ENCODE results near the gene FRRS1L.

FRRS1L gene, protein sequence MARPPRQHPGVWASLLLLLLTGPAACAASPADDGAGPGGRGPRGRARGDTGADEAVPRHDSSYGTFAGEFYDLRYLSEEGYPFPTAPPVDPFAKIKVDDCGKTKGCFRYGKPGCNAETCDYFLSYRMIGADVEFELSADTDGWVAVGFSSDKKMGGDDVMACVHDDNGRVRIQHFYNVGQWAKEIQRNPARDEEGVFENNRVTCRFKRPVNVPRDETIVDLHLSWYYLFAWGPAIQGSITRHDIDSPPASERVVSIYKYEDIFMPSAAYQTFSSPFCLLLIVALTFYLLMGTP

DNA sequence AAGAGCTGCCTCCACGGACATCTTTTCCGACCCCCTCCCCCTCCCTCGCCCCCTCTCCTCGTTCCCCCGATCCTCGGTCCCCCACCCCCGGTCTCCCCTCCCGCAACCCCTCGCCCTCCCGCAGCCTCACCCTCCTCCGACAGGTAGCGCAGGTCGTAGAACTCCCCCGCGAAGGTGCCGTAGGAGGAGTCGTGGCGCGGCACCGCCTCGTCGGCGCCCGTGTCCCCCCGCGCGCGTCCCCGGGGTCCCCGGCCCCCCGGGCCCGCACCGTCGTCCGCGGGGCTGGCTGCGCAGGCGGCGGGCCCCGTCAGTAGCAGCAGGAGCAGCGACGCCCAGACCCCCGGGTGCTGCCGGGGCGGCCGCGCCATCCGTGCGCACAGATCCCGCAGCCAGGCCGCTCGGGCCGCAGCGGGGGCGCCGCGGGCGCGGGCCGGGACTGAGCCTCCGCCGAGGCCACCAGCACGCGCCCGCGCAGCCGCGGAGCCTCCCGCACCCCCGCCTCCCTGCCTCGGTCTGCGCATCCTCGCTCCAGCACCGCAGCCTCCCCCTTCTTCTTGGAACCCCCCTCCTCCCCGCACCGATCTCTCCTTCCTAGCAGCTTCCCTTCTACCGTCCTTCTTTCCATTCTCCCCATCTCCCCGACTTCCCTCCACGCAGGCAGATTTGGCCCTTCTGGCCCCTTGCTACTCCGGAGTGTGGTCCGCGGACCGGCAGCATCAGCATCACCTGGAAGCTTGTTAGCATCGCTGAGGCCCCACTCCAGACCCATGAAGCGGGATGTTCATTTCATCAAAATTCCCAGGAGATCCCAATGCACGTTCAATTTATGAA, at the start of gene FRRS1L:
Gene FRRS1L, minus strand, starts transcription at position 479 of the 831 bp plus-strand sequence. Its CDS starts 111 bp downstream, at position 368.
- no peaks in the 10 kb centered on the region for H3K4me1 ChIP-seq (ENCODE audit: low read depth, poor library complexity, severe bottlenecking)
- H3K4me2 ChIP-seq, result no peak within 1 kb of the TSS
- H3K36me3 ChIP-seq (ENCODE audit: insufficient read depth), result no peaks in the 10 kb centered on the region
- H4K20me1 ChIP-seq (ENCODE audit: insufficient read depth), result no peaks in the 10 kb centered on the region
- no peak within 1 kb of the TSS for H3K9ac ChIP-seq
- H3K27ac ChIP-seq, result no peak within 1 kb of the TSS
- no peak within 1 kb of the TSS for H2AFZ ChIP-seq (ENCODE audit: low read depth)
- no peaks in the 10 kb centered on the region; the same call in 1 of the 2 replicates for H3K27me3 ChIP-seq (ENCODE audit: insufficient read depth, low read depth)
- TF ChIP-seq, protein P1, sequence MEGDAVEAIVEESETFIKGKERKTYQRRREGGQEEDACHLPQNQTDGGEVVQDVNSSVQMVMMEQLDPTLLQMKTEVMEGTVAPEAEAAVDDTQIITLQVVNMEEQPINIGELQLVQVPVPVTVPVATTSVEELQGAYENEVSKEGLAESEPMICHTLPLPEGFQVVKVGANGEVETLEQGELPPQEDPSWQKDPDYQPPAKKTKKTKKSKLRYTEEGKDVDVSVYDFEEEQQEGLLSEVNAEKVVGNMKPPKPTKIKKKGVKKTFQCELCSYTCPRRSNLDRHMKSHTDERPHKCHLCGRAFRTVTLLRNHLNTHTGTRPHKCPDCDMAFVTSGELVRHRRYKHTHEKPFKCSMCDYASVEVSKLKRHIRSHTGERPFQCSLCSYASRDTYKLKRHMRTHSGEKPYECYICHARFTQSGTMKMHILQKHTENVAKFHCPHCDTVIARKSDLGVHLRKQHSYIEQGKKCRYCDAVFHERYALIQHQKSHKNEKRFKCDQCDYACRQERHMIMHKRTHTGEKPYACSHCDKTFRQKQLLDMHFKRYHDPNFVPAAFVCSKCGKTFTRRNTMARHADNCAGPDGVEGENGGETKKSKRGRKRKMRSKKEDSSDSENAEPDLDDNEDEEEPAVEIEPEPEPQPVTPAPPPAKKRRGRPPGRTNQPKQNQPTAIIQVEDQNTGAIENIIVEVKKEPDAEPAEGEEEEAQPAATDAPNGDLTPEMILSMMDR (conservative IDR thresholded peaks at IDR 0.05; ENCODE audit: low read depth, low read length), result no peak
- no peak within 1 kb of the TSS for H3K4me3 ChIP-seq (IDR thresholded peaks at IDR 0.05; ENCODE audit: insufficient read depth, low read depth, low read length)
- H3K79me2 ChIP-seq (ENCODE audit: insufficient read depth, low read depth), result no peaks in the 10 kb centered on the region

DNA sequence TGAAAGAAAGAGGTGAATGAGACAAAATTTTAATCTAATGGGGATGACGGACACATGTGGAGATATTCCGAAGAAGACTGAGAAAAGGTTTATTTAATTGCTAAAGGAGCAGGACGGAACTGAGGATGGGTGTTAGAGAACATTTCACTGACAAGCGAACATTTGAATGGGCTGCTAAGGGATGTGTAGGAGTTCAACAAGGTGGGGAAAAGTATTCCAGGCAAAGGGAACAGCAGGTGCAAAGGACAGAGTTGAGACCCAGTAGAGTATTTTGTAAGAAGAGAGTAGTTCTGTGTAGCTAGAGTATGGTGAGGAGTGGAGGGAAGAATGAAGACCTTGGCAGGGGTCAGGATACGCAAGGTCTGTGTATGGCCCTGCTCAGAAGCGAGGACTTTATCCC, 47.4 kb upstream of the FRRS1L start:
- no peaks in the 10 kb centered on the region for H3K27me3 ChIP-seq (ENCODE audit: insufficient read depth, low read depth)
- no peaks in the 10 kb centered on the region for H3K36me3 ChIP-seq (ENCODE audit: insufficient read depth)
- peaks cover 24% of the 10 kb centered on the region for H3K4me1 ChIP-seq (ENCODE audit: low read depth, poor library complexity, severe bottlenecking)
- no peaks in the 10 kb centered on the region for H3K79me2 ChIP-seq (ENCODE audit: insufficient read depth, low read depth)
- H4K20me1 ChIP-seq (ENCODE audit: insufficient read depth), result no peaks in the 10 kb centered on the region
- no peak overlapping the region for H2AFZ ChIP-seq (ENCODE audit: low read depth)
- H3K27ac ChIP-seq, result no peak overlapping the region
- no peak overlapping the region for H3K9ac ChIP-seq
- H3K4me3 ChIP-seq (IDR thresholded peaks at IDR 0.05; ENCODE audit: insufficient read depth, low read depth, low read length), result no peak overlapping the region
- no peak overlapping the region for H3K4me2 ChIP-seq
- TF ChIP-seq, protein P1 (conservative IDR thresholded peaks at IDR 0.05; ENCODE audit: low read depth, low read length), result no peak

DNA sequence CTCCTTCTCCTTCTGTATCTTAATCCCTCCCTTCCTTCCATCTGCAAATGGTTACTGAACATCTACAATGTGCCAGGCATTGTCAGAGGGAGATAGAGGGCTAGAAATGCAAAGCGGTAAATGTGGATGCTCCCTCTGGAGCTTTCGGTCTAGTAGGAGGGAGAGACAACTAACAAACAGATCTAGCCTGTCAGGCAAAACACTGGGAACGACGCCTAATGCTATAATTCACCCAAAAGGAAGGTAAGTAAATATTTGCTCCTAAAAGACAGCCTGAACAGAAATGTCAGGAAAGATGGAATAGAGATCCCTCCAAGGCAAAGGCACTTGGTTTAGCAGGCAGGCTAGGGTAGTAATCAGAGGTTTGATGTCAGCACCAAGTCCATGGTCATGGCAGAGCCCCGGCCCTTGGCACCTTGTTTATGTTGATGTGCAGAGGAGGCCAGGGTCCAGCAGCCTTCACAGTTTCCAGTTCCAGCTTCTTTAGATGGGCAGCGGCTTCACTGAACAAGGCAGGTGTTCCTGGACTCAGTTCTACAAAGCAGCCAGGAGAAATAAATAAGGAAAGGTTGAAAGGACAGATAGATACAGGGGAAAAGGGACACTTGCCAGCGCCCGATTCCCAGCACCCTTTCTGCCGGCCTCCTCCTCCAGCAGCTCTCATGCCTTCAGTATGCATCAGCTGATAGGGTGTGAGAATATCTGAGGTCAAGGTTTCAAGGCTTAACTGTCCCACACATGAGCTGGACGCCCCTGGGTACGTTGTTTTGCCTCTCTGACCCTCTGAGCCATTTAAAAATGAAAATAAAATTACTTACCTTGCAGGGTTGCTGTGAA, 46.5 kb upstream of the FRRS1L start:
- H3K9ac ChIP-seq, result no peak overlapping the region
- TF ChIP-seq, protein P1 (conservative IDR thresholded peaks at IDR 0.05; ENCODE audit: low read depth, low read length), result no peak
- H2AFZ ChIP-seq (ENCODE audit: low read depth), result no peak overlapping the region
- no peak overlapping the region for H3K4me3 ChIP-seq (IDR thresholded peaks at IDR 0.05; ENCODE audit: insufficient read depth, low read depth, low read length)
- H3K27me3 ChIP-seq (ENCODE audit: insufficient read depth, low read depth), result no peaks in the 10 kb centered on the region
- no peaks in the 10 kb centered on the region for H3K36me3 ChIP-seq (ENCODE audit: insufficient read depth)
- H3K79me2 ChIP-seq (ENCODE audit: insufficient read depth, low read depth), result no peaks in the 10 kb centered on the region
- no peak overlapping the region for H3K27ac ChIP-seq
- no peaks in the 10 kb centered on the region for H4K20me1 ChIP-seq (ENCODE audit: insufficient read depth)
- no peak overlapping the region for H3K4me2 ChIP-seq
- H3K4me1 ChIP-seq (ENCODE audit: low read depth, poor library complexity, severe bottlenecking), result peaks cover 15% of the 10 kb centered on the region

DNA sequence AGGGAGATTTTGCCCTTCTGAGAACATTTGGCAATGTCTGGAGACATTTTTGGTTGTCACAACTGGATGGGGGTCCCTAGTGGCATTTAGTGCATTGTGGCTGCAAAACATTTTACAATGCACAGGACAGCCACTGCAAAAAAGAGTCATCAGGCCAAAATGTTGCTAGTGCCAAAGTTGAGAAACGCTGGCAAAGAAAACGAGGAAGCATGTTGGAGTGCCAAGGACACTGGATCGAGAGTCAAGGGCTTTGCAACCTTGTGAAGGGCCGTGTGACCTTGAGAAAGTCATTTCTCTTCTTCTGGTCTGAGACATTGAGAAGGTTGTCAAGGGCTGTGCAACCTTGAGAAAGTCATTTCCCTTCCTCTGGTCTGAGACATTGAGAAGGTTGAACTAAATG, 45.7 kb upstream of the FRRS1L start:
- Histone ChIP-seq H3K4me3 (IDR thresholded peaks at IDR 0.05; ENCODE audit: insufficient read depth, low read depth, low read length) (no peak overlapping the region), H3K27me3 (ENCODE audit: insufficient read depth, low read depth) (no peaks in the 10 kb centered on the region), H4K20me1 (ENCODE audit: insufficient read depth) (no peaks in the 10 kb centered on the region), H3K4me2 (no peak overlapping the region), H3K79me2 (ENCODE audit: insufficient read depth, low read depth) (no peaks in the 10 kb centered on the region), H2AFZ (ENCODE audit: low read depth) (no peak overlapping the region), H3K27ac (no peak overlapping the region), H3K36me3 (ENCODE audit: insufficient read depth) (no peaks in the 10 kb centered on the region), H3K4me1 (ENCODE audit: low read depth, poor library complexity, severe bottlenecking) (peaks cover 8% of the 10 kb centered on the region), H3K9ac (no peak overlapping the region)
- TF ChIP-seq, protein P1 (conservative IDR thresholded peaks at IDR 0.05; ENCODE audit: low read depth, low read length), result no peak

Data from KMS-11 (cell line).